ENCODE results near the gene SMPDL3B. TPM values are rescaled to one million over a fixed set of nuclear protein-coding genes. Genes with fewer than 3 reads are reported as not detected.

Gene SMPDL3B
- total RNA-seq, 1 donor from 2014 or later, result 20.1 TPM

DNA sequence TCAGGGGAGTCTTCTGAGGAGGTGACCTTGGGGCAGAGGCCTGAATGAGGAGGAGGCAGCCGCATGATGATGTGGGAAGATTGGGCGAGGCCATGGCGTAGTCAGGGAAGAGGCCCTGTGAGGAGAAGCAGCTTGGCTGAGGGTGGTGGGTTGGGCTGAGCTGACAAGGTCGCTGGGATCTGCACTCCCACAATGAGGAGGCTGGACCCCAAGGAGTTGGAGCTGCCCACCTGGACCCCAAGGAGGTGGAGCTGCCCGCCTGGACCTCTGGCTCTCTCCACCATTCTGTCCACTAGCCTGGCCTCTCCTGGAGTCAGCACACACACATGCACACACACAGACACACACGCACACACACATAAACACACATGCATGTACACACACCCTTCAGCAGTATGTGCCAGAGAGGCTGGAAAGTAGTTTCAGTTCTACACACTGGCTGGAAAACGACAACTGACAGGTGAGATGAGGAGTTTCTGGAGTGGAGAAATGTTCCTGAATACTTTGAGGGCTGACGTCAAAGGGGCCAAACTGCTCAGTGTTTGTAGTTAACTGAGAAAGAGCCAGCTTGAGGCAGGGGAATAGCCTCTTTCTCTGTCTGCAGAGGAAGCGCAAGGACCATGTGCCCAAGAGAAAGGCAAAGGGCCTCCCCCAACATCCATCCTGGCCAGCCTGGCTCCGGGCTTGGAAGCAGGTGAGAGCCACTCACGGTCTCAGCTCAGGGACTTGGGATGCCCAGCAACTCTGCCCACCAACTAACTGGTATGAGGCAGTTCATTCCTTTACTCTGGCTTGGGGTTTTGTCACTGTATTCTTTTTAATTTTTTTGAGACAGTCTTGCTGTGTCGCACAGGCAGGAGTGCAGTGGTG is 7.1 kb downstream of the SMPDL3B start:
- no peaks in the 10 kb centered on the region for H3K36me3 ChIP-seq (ENCODE audit: control insufficient read depth, insufficient read depth, low read length)
- TF ChIP-seq, protein P1, sequence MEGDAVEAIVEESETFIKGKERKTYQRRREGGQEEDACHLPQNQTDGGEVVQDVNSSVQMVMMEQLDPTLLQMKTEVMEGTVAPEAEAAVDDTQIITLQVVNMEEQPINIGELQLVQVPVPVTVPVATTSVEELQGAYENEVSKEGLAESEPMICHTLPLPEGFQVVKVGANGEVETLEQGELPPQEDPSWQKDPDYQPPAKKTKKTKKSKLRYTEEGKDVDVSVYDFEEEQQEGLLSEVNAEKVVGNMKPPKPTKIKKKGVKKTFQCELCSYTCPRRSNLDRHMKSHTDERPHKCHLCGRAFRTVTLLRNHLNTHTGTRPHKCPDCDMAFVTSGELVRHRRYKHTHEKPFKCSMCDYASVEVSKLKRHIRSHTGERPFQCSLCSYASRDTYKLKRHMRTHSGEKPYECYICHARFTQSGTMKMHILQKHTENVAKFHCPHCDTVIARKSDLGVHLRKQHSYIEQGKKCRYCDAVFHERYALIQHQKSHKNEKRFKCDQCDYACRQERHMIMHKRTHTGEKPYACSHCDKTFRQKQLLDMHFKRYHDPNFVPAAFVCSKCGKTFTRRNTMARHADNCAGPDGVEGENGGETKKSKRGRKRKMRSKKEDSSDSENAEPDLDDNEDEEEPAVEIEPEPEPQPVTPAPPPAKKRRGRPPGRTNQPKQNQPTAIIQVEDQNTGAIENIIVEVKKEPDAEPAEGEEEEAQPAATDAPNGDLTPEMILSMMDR (IDR thresholded peaks at IDR 0.05; ENCODE audit: insufficient read depth, low read length, poor library complexity, severe bottlenecking), result no peak
- no peak for DNase-seq (ENCODE audit: low read depth)

DNA sequence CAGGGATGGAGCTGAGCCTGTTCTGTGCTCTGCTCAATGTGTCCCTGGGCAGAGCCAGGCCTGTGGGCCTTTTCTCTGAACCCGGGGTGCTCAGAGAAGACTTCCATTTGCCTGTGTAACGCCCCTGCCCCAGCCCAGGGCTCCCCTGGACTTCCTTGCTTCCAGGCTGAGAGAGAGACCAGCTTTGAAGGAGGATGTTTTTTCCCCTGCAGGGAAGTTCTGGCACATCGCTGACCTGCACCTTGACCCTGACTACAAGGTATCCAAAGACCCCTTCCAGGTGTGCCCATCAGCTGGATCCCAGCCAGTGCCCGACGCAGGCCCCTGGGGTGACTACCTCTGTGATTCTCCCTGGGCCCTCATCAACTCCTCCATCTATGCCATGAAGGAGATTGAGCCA is 10.2 kb downstream of the SMPDL3B start:
- TF ChIP-seq, protein P1 (IDR thresholded peaks at IDR 0.05; ENCODE audit: insufficient read depth, low read length, poor library complexity, severe bottlenecking), result no peak
- Histone ChIP-seq H3K27me3 (ENCODE audit: control insufficient read depth, insufficient read depth, low read length) (no peaks in the 10 kb centered on the region), H3K4me3 (ENCODE audit: low read depth, low read length) (no peak overlapping the region), H3K36me3 (ENCODE audit: control insufficient read depth, insufficient read depth, low read length) (no peaks in the 10 kb centered on the region)
- DNase-seq (ENCODE audit: low read depth), result no peak

More for the DNA sequence above, 7.1 kb downstream of the SMPDL3B start:
- H3K4me3 ChIP-seq (ENCODE audit: low read depth, low read length), result no peak overlapping the region
- H3K27me3 ChIP-seq (ENCODE audit: control insufficient read depth, insufficient read depth, low read length), result no peaks in the 10 kb centered on the region

DNA sequence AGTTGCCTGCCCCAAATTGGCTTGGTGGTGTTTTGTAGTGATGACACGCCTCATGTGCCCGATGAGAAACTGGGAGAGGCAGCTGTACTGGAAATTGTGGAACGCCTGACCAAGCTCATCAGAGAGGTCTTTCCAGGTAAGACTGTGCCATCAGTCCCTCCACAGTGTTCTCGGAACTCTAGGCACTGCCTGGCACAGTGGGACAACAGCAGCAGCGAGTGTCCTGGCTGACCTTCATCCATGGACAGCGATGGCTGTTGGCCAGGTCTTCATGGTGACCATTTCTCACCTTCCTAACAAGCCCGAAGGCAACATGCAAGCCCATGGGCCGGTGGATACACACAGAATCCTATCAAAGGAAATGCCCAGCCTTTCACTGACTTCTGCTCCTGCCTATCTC is 14.2 kb downstream of the SMPDL3B start:
- TF ChIP-seq, protein P1 (IDR thresholded peaks at IDR 0.05; ENCODE audit: insufficient read depth, low read length, poor library complexity, severe bottlenecking), result no peak
- no peak for DNase-seq (ENCODE audit: low read depth)
- H3K4me3 ChIP-seq (ENCODE audit: low read depth, low read length), result no peak overlapping the region
- H3K36me3 ChIP-seq (ENCODE audit: control insufficient read depth, insufficient read depth, low read length), result no peaks in the 10 kb centered on the region
- H3K27me3 ChIP-seq (ENCODE audit: control insufficient read depth, insufficient read depth, low read length), result no peaks in the 10 kb centered on the region

DNA sequence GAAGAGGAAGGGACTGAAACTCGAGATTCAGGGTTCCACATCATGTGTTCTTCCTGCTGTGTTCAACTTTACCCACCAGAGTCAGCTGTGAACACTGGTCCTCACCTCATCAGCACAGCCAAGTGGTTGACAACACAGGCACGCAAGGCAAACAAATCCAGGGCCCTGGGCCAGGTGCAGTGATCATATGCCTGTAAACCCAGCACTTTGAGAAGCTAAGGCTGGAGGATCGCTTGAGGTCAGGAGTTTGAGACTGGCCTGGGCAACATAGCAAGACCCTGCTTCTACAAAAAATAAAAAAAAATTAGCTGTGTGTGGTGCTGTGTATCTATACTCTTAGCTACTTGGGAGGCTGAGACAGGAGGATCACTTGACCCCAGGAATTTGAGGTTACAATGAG is 16.6 kb downstream of the SMPDL3B start:
- Histone ChIP-seq H3K27me3 (ENCODE audit: control insufficient read depth, insufficient read depth, low read length) (no peaks in the 10 kb centered on the region), H3K36me3 (ENCODE audit: control insufficient read depth, insufficient read depth, low read length) (no peaks in the 10 kb centered on the region), H3K4me3 (ENCODE audit: low read depth, low read length) (no peak overlapping the region)
- DNase-seq (ENCODE audit: low read depth), result no peak
- TF ChIP-seq, protein P1 (IDR thresholded peaks at IDR 0.05; ENCODE audit: insufficient read depth, low read length, poor library complexity, severe bottlenecking), result no peak

DNA sequence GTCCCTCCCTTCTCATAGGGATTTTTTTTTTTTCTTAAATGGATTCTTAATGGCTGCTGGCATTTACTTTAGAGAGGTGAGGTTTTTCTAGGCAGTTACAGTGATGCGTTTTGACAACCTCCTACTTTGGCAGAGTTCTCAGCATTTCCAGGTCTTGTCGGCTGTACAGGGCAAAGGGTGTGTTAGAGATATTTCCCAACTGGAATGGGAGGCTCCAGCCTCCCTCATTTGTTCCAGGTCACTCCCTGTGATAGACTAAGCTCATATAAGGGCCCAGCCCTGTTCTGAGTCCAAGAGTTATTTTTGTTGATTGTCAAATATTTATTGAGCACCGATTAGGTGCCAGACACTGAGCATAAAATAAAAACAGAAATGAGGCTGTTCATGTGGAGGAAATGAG is 17.3 kb downstream of the SMPDL3B start:
- TF ChIP-seq, protein P1 (IDR thresholded peaks at IDR 0.05; ENCODE audit: insufficient read depth, low read length, poor library complexity, severe bottlenecking), result no peak
- H3K27me3 ChIP-seq (ENCODE audit: control insufficient read depth, insufficient read depth, low read length), result no peaks in the 10 kb centered on the region

DNA sequence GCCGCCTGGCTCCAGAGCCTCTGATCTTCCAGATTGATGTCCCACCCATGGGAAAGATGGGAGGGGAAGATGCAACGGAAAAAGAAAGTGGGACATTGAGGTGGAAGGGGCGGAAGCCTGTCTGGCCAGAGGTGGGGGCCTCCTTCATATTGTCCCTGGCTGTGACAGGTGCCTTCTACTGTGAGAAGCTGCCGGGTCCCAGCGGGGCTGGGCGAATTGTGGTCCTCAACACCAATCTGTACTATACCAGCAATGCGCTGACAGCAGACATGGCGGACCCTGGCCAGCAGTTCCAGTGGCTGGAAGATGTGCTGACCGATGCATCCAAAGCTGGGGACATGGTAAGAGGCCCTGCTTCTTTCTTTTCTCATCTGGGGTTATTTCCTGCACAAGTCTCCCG is 19.4 kb downstream of the SMPDL3B start:
- Histone ChIP-seq H3K36me3 (ENCODE audit: control insufficient read depth, insufficient read depth, low read length) (no peaks in the 10 kb centered on the region), H3K4me3 (ENCODE audit: low read depth, low read length) (no peak overlapping the region), H3K27me3 (ENCODE audit: control insufficient read depth, insufficient read depth, low read length) (no peaks in the 10 kb centered on the region)
- no peak for DNase-seq (ENCODE audit: low read depth)
- TF ChIP-seq, protein P1 (IDR thresholded peaks at IDR 0.05; ENCODE audit: insufficient read depth, low read length, poor library complexity, severe bottlenecking), result no peak

More for the DNA sequence above, 17.3 kb downstream of the SMPDL3B start:
- no peak for DNase-seq (ENCODE audit: low read depth)
- Histone ChIP-seq H3K36me3 (ENCODE audit: control insufficient read depth, insufficient read depth, low read length) (no peaks in the 10 kb centered on the region), H3K4me3 (ENCODE audit: low read depth, low read length) (no peak overlapping the region)

Measured in kidney epithelial cell (primary cell).